KMS-11 (cell line): ENCODE data around the gene ASIC2.

Source experiments
- H2AFZ ChIP-seq: fragments of 200-600 bp; sonication (generic); 2 replicates; pipeline ENCODE4 v1.6.1; 2016; ENCODE audit warnings: antibody characterized with exemption, mixed run types, low read depth
- H3K27ac ChIP-seq: fragments of 200-600 bp; sonication (generic); 2 replicates; pipeline ENCODE4 v1.6.1; 2016; ENCODE audit warnings: mild to moderate bottlenecking, mixed run types
- H3K27me3 ChIP-seq: fragments of 200-600 bp; sonication (generic); 2 replicates; pipeline ENCODE4 v1.6.1; 2017; ENCODE audit warnings: mild to moderate bottlenecking, low read depth, mixed run types, moderate library complexity; ENCODE audit not compliant: insufficient read depth
- H3K36me3 ChIP-seq: fragments of 200-600 bp; sonication (generic); 2 replicates; pipeline ENCODE4 v1.6.1; 2017; ENCODE audit warnings: mild to moderate bottlenecking, mixed run types; ENCODE audit not compliant: insufficient read depth
- H3K4me1 ChIP-seq: fragments of 200-600 bp; sonication (generic); 2 replicates; pipeline ENCODE4 v1.6.1; 2016; ENCODE audit warnings: mild to moderate bottlenecking, low read depth, mixed run types; ENCODE audit not compliant: poor library complexity, severe bottlenecking
- H3K4me2 ChIP-seq: fragments of 200-600 bp; sonication (generic); 2 replicates; pipeline ENCODE4 v1.7.0; 2016; ENCODE audit warnings: mild to moderate bottlenecking, mixed run types
- H3K4me3 ChIP-seq: fragments of 200-600 bp; sonication (generic); IDR thresholded peaks from 2 replicates; pipeline ENCODE4 v1.6.1; 2017; ENCODE audit warnings: low read depth, low read length, mixed read lengths; ENCODE audit not compliant: insufficient read depth
- H3K79me2 ChIP-seq: fragments of 200-600 bp; sonication (generic); 2 replicates; pipeline ENCODE4 v1.6.1; 2016; ENCODE audit warnings: low read depth, mixed run types; ENCODE audit not compliant: insufficient read depth
- H3K9ac ChIP-seq: fragments of 200-600 bp; sonication (generic); 2 replicates; pipeline ENCODE4 v1.6.1; 2016; ENCODE audit warnings: mild to moderate bottlenecking, mixed run types
- H4K20me1 ChIP-seq: fragments of 200-600 bp; sonication (generic); 2 replicates; pipeline ENCODE4 v1.6.1; 2016; ENCODE audit warnings: mild to moderate bottlenecking, mixed run types; ENCODE audit not compliant: insufficient read depth
- TF ChIP-seq, protein P1 (sequence below): fragments of 200-600 bp; sonication (generic); conservative IDR thresholded peaks from 2 replicates; pipeline ENCODE4 v1.6.1; 2017; ENCODE audit warnings: low read depth, mild to moderate bottlenecking, antibody characterized with exemption, low read length, moderate library complexity, mixed read lengths

ASIC2 gene

DNA sequence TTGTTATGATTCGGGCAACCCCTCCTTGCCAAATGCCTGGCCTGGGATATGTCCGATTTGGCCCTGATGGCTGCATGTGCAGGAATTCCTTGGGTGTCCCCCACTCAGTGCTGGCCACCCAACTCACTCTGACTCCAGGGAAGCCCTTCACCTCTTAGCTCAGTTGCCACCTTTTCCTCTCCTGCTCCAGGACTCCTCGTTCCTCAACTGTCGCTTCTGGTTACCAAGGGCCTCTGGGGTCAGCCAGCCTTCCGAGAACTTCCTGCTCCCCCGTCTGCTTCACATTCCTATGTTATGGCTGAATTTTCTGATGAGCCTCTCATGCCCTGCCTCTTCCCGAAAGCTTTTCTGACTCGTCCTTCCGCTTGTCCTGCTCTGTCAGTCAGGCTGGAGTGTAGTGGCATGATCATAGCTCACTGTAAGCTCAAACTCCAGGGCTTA is 237.9 kb downstream of the ASIC2 start:
- no peak overlapping the region for H3K4me3 ChIP-seq
- no peaks in the 10 kb centered on the region for H4K20me1 ChIP-seq
- H3K27me3 ChIP-seq = no peaks in the 10 kb centered on the region
- H3K36me3 ChIP-seq = no peaks in the 10 kb centered on the region
- H3K9ac ChIP-seq = no peak overlapping the region
- H3K4me1 ChIP-seq = no peaks in the 10 kb centered on the region
- no peaks in the 10 kb centered on the region for H3K79me2 ChIP-seq
- no peak overlapping the region for H2AFZ ChIP-seq
- no peak overlapping the region for H3K4me2 ChIP-seq
- TF ChIP-seq, protein P1, sequence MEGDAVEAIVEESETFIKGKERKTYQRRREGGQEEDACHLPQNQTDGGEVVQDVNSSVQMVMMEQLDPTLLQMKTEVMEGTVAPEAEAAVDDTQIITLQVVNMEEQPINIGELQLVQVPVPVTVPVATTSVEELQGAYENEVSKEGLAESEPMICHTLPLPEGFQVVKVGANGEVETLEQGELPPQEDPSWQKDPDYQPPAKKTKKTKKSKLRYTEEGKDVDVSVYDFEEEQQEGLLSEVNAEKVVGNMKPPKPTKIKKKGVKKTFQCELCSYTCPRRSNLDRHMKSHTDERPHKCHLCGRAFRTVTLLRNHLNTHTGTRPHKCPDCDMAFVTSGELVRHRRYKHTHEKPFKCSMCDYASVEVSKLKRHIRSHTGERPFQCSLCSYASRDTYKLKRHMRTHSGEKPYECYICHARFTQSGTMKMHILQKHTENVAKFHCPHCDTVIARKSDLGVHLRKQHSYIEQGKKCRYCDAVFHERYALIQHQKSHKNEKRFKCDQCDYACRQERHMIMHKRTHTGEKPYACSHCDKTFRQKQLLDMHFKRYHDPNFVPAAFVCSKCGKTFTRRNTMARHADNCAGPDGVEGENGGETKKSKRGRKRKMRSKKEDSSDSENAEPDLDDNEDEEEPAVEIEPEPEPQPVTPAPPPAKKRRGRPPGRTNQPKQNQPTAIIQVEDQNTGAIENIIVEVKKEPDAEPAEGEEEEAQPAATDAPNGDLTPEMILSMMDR = no peak
- H3K27ac ChIP-seq = no peak overlapping the region

DNA sequence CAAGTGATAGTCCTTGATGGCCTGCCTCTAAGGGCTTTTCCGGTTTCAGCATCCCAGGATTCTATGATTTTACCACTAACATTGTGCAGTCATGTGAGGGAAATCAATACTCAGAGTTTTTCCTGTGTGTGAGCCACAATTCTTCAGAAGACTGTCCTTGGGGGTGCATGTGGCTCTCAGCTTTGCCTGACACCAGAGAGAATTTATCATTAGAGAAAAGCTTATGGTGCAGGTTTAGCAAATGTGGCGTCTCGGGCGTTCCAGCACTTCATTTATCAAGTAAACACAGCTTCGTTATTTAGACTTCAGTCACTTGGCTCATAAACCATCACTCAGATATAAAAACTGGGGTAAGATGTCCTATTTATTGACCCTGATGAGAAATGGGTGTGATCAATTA is 238.7 kb downstream of the ASIC2 start:
- H3K79me2 ChIP-seq = no peaks in the 10 kb centered on the region
- no peaks in the 10 kb centered on the region for H3K36me3 ChIP-seq
- TF ChIP-seq, protein P1 = no peak
- no peaks in the 10 kb centered on the region for H4K20me1 ChIP-seq
- H3K9ac ChIP-seq = no peak overlapping the region
- H3K4me2 ChIP-seq = no peak overlapping the region
- no peak overlapping the region for H3K4me3 ChIP-seq
- no peak overlapping the region for H2AFZ ChIP-seq
- no peaks in the 10 kb centered on the region for H3K4me1 ChIP-seq
- H3K27ac ChIP-seq = no peak overlapping the region
- H3K27me3 ChIP-seq = no peaks in the 10 kb centered on the region

DNA sequence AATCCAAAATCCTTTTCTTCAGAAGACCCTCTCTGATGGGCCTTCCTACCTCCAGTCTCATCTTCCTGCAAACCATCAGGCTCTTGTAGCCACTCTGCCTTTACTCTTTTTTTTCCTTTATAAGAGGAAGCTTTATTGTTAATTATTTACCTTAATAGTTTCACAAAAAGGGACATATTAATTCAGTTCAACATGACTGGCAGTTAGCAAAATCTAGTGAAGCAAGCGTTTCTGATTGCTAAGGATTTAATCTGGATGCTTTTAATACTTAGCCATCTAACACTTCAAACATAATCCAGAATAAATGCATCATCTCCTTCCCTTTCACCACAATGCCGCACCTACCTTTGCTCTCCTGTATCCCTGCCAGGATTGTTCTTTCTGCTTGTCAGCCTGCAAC is 239.4 kb downstream of the ASIC2 start:
- no peak overlapping the region for H3K4me2 ChIP-seq
- H3K9ac ChIP-seq = no peak overlapping the region
- H3K27me3 ChIP-seq = no peaks in the 10 kb centered on the region
- no peaks in the 10 kb centered on the region for H3K4me1 ChIP-seq
- no peak overlapping the region for H2AFZ ChIP-seq
- H3K79me2 ChIP-seq = no peaks in the 10 kb centered on the region
- H3K27ac ChIP-seq = no peak overlapping the region
- H3K4me3 ChIP-seq = no peak overlapping the region
- TF ChIP-seq, protein P1 = no peak
- H3K36me3 ChIP-seq = no peaks in the 10 kb centered on the region
- no peaks in the 10 kb centered on the region for H4K20me1 ChIP-seq

DNA sequence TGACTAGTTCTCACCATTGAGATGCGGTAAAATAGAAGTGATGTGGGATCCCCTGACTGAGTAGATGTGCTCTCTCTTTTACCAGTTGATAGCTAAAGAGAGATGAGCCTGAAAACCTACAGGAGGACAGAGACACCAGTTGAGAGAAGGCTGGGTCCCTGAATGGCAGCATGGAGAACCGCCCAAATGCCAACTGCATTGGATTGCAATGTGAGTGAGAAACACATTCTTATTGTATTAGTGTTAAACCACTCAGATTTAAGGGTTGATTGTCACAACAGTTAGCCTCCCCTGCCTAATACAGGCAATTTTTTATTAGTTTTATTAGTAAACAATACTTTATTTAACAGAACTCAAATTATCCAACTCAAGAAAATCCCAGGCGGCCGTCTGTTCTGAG is 240.2 kb downstream of the ASIC2 start:
- H4K20me1 ChIP-seq = no peaks in the 10 kb centered on the region
- no peaks in the 10 kb centered on the region for H3K27me3 ChIP-seq
- no peak overlapping the region for H3K9ac ChIP-seq
- TF ChIP-seq, protein P1 = no peak
- H3K4me1 ChIP-seq = no peaks in the 10 kb centered on the region
- no peak overlapping the region for H2AFZ ChIP-seq
- H3K36me3 ChIP-seq = no peaks in the 10 kb centered on the region
- H3K4me3 ChIP-seq = no peak overlapping the region
- no peak overlapping the region for H3K4me2 ChIP-seq
- H3K79me2 ChIP-seq = no peaks in the 10 kb centered on the region
- H3K27ac ChIP-seq = no peak overlapping the region
